ENCODE measurements around the gene NYNRIN.

NYNRIN gene

GRCh38 chr14:24456980-24457379 lies 58.2 kb downstream of the NYNRIN start:
- DNase-seq (ENCODE audit: low read depth): no peak

- DNase-seq (ENCODE audit: low read depth): no peak
These were observed 59.9 kb downstream of the NYNRIN start for GRCh38 chr14:24458736-24459135.

DNA sequence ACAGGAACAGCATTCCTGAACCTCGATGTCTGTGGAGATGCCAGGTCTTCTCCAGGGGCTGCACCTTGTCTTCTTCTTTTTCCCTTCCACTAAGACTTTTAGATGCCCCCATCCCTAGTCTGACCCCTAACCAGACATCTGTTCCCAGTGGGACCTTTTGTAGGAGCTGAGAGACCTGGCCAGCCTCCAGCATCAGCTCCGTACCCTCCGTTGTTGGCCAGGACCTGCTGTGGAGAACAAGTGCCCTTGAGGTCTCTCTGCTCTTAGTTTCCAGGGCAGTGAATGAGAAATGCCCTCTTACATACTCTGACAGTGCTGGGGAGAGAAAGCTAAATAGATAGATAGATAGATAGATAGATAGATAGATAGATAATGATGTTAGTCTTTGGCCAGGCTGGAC lies 60.5 kb downstream of the NYNRIN start:
- no peak for DNase-seq (ENCODE audit: low read depth)

GRCh38 chr14:24461336-24461735 lies 62.5 kb downstream of the NYNRIN start:
- DNase-seq (ENCODE audit: low read depth): no peak

GRCh38 chr14:24463017-24463883 lies 64.4 kb downstream of the NYNRIN start:
- no peak for DNase-seq (ENCODE audit: low read depth)

DNA sequence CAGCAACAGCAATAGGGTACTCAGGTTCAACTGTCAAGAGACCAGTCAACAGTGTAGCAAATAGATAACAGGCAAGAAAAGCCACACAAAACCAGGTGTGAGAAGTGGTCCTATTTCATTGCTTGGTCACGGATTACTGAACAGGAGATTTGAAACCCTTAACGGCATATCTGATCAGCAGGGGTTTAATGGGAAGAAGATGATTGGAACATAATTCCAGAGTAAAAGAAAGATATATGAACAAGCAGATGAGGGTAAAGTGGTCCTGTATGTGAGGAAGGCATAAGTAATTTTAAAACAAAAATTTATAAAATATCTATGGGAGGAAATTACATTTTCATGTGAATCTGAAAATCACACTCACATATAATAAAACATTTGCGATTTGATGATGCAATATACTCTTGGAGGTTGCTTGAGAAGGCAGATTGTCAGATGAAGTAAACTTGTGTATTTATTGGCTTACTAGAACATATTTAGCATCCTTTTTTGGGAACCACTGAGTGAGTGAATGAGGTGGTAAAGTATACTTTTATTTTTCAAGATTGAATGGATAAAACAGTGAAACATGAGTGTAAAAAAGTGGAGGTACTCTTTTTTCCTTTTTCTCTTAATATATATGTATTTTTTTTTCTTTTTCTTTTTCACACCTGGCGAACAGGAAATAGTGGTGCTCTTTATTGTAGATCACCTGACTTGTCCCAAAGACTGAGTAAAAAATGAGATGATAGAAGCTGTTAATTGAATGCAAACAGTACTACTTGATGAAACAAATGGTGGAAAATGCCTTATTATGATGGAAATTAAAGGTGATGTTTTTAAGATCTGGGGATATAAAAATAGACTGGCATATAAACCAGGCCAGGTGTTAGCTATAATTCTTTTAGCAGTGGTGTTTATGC lies 65.3 kb downstream of the NYNRIN start:
- DNase-seq (ENCODE audit: low read depth): no peak

DNA sequence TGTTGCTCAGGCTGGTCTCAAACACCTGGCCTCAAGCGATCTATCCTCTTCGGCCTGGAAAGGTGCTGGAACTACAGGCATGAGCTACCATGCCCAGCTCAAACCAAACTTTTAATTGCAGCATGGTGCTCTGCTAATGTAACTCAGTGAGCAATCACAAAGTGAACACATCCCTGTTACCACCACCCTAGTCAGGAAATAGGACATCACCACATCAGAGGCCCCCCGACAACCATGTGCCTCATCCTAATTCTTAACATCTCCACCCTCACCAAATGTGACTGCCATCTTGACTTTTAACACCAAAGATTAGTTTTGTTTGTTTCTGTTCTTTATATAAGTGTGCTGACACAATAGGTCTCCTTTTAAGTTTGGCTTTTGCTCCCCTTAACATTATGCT lies 66.6 kb downstream of the NYNRIN start:
- DNase-seq (ENCODE audit: low read depth): no peak

- DNase-seq (ENCODE audit: low read depth): no peak
These were observed 67.0 kb downstream of the NYNRIN start for GRCh38 chr14:24465805-24466204.
